HepG2 (cell line): Measurements from ENCODE around the gene UBAP2L. TPM values are rescaled to one million over a fixed set of nuclear protein-coding genes. Genes with fewer than 3 reads are reported as not detected.

Experiments
- ATAC-seq: fragments of 200-7000 bp; cut with Tn5 transposase; 3 replicates; pipeline ENCODE4 v1.9.1; 2020; ENCODE audit warnings: mild to moderate bottlenecking, moderate library complexity
- BruUV-seq: library from RNA; stranded (reverse); fragments of 400-500 nt; replicated peaks from 2 replicates; lab custom pipeline; 2021; lab: Mats Ljungman, UMichigan
- CTCF ChIA-PET: fragments of 300-600 bp; formaldehyde crosslinking; extraction: SDS; loops from one replicate; lab custom pipeline; 2021; ENCODE audit warnings: low total read pairs, inconsistent platforms, low intra/inter-chr PET ratio; lab: Yijun Ruan, JAX
- POLR2A ChIA-PET: fragments of 350-600 bp; sonication (Branson Sonifier 250); formaldehyde crosslinking; loops from one replicate; lab custom pipeline; 2020; ENCODE audit warnings: antibody characterized with exemption, inconsistent platforms; lab: Yijun Ruan, JAX
- DNase-seq: peaks from one replicate; pipeline ENCODE4 v3.0.0-alpha.2; 2015; ENCODE audit warnings: low spot score
- FAIRE-seq: peaks from 3 replicates; lab custom pipeline; 2011; peaks lifted over from hg19 to GRCh38; lab: Jason Lieb, UNC
- H2AFZ ChIP-seq: one replicate; pipeline ENCODE4 v1.6.1; 2011; ENCODE audit warnings: low read length, inconsistent platforms
- H3K27ac ChIP-seq: fragments of 300-600 bp; 3 replicates; pipeline ENCODE4 v1.8.0; 2011; ENCODE audit warnings: mixed run types, mild to moderate bottlenecking, mixed read lengths, low read length, inconsistent platforms; ENCODE audit not compliant: insufficient read depth; ENCODE audit errors: extremely low read length
- H3K27me3 ChIP-seq, 2 experiments: fragments of 200-600 bp in 1 of 2; 2 replicates in 1 of 2; 3 replicates in 1 of 2; pipeline versions ENCODE4 v1.6.0 to v1.8.0; 2011; ENCODE audit warnings: low read length in 2 of 2, mild to moderate bottlenecking in 2 of 2, moderate library complexity in 2 of 2, inconsistent platforms in 1 of 2; ENCODE audit not compliant: insufficient read depth in 2 of 2, control insufficient read depth in 1 of 2
- H3K36me3 ChIP-seq, 2 experiments: fragments of 200-600 bp in 1 of 2; replicated peaks in 1 of 2; 2 replicates in 1 of 2; 3 replicates in 1 of 2; pipeline versions ENCODE4 v1.5.1 to v1.8.0; 2011; ENCODE audit warnings: low read length in 2 of 2, inconsistent platforms in 1 of 2; ENCODE audit not compliant: insufficient read depth in 2 of 2, control insufficient read depth in 1 of 2
- H3K4me1 ChIP-seq: 2 replicates; pipeline ENCODE4 v1.5.1; 2012; ENCODE audit warnings: low read length, inconsistent platforms; ENCODE audit not compliant: insufficient read depth
- H3K4me2 ChIP-seq: 2 replicates; pipeline ENCODE4 v1.6.0; 2011; ENCODE audit warnings: low read depth, low read length, inconsistent platforms
- H3K4me3 ChIP-seq, 3 experiments: fragments of 200-600 bp in 1 of 3; sonication (generic), shearing (Covaris generic) in 1 of 3; replicated peaks in 1 of 3; 2 replicates each; pipeline ENCODE4 v1.5.1; 2011 to 2016; ENCODE audit warnings: low read length in 3 of 3, inconsistent platforms in 2 of 3, low read depth in 2 of 3, mild to moderate bottlenecking in 2 of 3, control low read depth in 1 of 3, mixed read lengths in 1 of 3; ENCODE audit not compliant: insufficient read depth in 1 of 3
- H3K79me2 ChIP-seq: one replicate; pipeline ENCODE4 v1.6.1; 2011; ENCODE audit warnings: low read length, inconsistent platforms; ENCODE audit not compliant: insufficient read depth
- H3K9ac ChIP-seq: 2 replicates; pipeline ENCODE4 v1.6.0; 2011; ENCODE audit warnings: mild to moderate bottlenecking, low read depth, low read length, inconsistent platforms; ENCODE audit not compliant: insufficient read depth
- H3K9me3 ChIP-seq: 2 replicates; pipeline ENCODE4 v1.5.1; 2012; ENCODE audit warnings: mild to moderate bottlenecking, low read length
- H4K20me1 ChIP-seq: 2 replicates; pipeline ENCODE4 v1.6.0; 2011; ENCODE audit warnings: inconsistent platforms, mild to moderate bottlenecking, low read length, moderate library complexity; ENCODE audit not compliant: insufficient read depth
- DNMT1 ChIP-seq: sonication (generic); formaldehyde crosslinking; IDR thresholded peaks from 2 replicates; pipeline ENCODE4 v1.5.1; 2020; ENCODE audit warnings: mild to moderate bottlenecking, missing genetic modification reagents
- ETV5 ChIP-seq: IDR thresholded peaks from 2 replicates; pipeline ENCODE4 v1.6.1; 2018; ENCODE audit warnings: missing biosample characterization, missing genetic modification reagents, inconsistent platforms, borderline replicate concordance
- MAFK ChIP-seq, 2 experiments: IDR thresholded peaks in 1 of 2; conservative IDR thresholded peaks in 1 of 2; 2 replicates each; pipeline ENCODE4 v1.6.1; 2011; ENCODE audit warnings: improper control_type of control experiment in 2 of 2, low read length in 2 of 2
- MBD4 ChIP-seq: IDR thresholded peaks from 2 replicates; pipeline ENCODE4 v1.6.1; 2012; ENCODE audit warnings: low read length, inconsistent platforms, borderline replicate concordance
- MEIS2 ChIP-seq: sonication (generic); formaldehyde crosslinking; IDR thresholded peaks from 2 replicates; pipeline ENCODE4 v1.9.0; 2021; ENCODE audit warnings: mild to moderate bottlenecking, missing genetic modification reagents
- NPAS2 ChIP-seq: sonication (generic); formaldehyde crosslinking; IDR thresholded peaks from 2 replicates; pipeline ENCODE4 v1.8.0; 2022; ENCODE audit warnings: mild to moderate bottlenecking, missing genetic modification reagents, borderline replicate concordance
- SRSF9 ChIP-seq: fragments of 200-400 bp; formaldehyde crosslinking; IDR thresholded peaks from 2 replicates; pipeline ENCODE4 v1.6.1; 2018; ENCODE audit warnings: borderline replicate concordance, mild to moderate bottlenecking, low read depth, low read length; ENCODE audit not compliant: insufficient read depth, poor library complexity, severe bottlenecking
- TBP ChIP-seq: sonication (generic); formaldehyde crosslinking; IDR thresholded peaks from 2 replicates; pipeline ENCODE4 v1.5.0; 2020; ENCODE audit warnings: missing genetic modification reagents
- WGBS: methylation state at CpG from one replicate; pipeline ENCODE4 v1.1.6; 2017; ENCODE audit warnings: low lambda C conversion rate; 5-methylcytosine and 5-hydroxymethylcytosine counted together
- in situ Hi-C: cut with HindIII; loops from 2 replicates; pipeline ENCODE4 v1.10.0; 2017; ENCODE audit warnings: low pct_unique_long_range_greater_than_20kb; ENCODE audit not compliant: extremely low pct_ligation_motif_present
- intact Hi-C: fragments of 100-400 bp; cut with micrococcal nuclease; formaldehyde crosslinking; loops from one replicate; pipeline ENCODE4 v1.10.0; 2022; ENCODE audit not compliant: unreplicated experiment
- polyA plus RNA-seq, 8 experiments: library from polyadenylated mRNA; depleted of rRNA in 3 of 8; stranded (reverse) in 7 of 8; unstranded in 1 of 8; fragments of >200 nt; fragmentation: Illumina TruSeq in 4 of 8; extraction: Trizol in 4 of 8; gene quantifications; 2 replicates each; pipeline versions ENCODE4 v1.2.1 to v1.2.3, GENCODE V29; 2011 to 2016; ENCODE audit warnings: low read depth in 4 of 8, missing spikeins in 1 of 8, mixed read lengths in 1 of 8; ENCODE audit not compliant: insufficient read depth in 1 of 8
- total RNA-seq, 5 experiments: library from RNA; depleted of rRNA; stranded (reverse); fragments of >200 nt; fragmentation: Illumina TruSeq; extraction: Trizol; gene quantifications; 2 replicates each; pipeline ENCODE4 v1.2.3, GENCODE V29; 2016; ENCODE audit warnings: low read depth in 1 of 5
- TF ChIP-seq, protein P1 (sequence below): sonication (generic); formaldehyde crosslinking; IDR thresholded peaks from 2 replicates; pipeline ENCODE4 v1.9.0; 2021; ENCODE audit warnings: missing genetic modification reagents, mild to moderate bottlenecking, borderline replicate concordance
- TF ChIP-seq, protein P2 (sequence below): IDR thresholded peaks from 2 replicates; pipeline ENCODE4 v1.6.1; 2018; ENCODE audit warnings: missing genetic modification reagents

The UBAP2L gene
- total and polyA plus RNA-seq, 2 of the 13 experiments (the other 11 are each of a cell fraction or from before 2014, with no cell fraction given) = 74.2 to 159 TPM

DNA sequence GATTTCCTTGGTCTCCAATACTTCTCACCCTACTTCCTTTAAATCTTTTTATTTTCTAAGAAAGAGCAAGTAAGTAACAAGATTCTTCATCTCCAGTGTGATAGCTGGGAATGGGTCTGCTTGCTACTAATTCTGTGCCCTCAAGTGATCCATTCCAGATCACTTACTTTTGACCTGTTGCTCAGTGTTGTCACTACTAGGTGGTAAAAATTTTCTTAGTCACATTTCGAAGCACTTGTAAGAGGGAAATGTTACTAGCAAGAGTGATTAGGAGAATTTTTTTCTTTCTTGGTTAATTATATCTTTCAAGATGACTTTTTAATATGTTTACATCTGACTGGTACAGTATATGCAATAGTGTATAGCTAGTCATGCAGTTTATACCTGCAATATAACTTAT is 2.2 kb downstream of the UBAP2L start:
- WGBS = 84% methylated on average over 1 of the region's 1 CpG
- H3K27ac ChIP-seq = no peak overlapping the region
- no peaks in the 10 kb centered on the region; a peak in 1 of 5 replicates for H3K27me3 ChIP-seq
- in situ Hi-C loops = no loop called here
- intact Hi-C loops = no loop called here
- H3K4me3 ChIP-seq = peak overlapping the region; percentile 5 to 89 (median 13); a peak in 3 of 6 replicates
- no peaks in the 10 kb centered on the region for H3K9me3 ChIP-seq
- H2AFZ ChIP-seq = no peak overlapping the region
- H3K4me2 ChIP-seq = peak overlapping the region; percentile 76
- no TSS peak for BruUV-seq
- H3K36me3 ChIP-seq = peaks cover 10 to 41% of the 10 kb centered on the region in 2 experiments
- H3K79me2 ChIP-seq = peaks cover 87% of the 10 kb centered on the region
- ATAC-seq = no peak
- ChIA-PET POLR2A (interaction anchor here (0.9 to 1.2 kb wide), 4 partner anchors 8 to 112 kb away, joined by 3 read pairs; no protein-coding TSS in a partner anchor), CTCF (no interaction called here)
- peaks cover 75% of the 10 kb centered on the region for H3K4me1 ChIP-seq
- no peak for DNase-seq
- peaks cover 28% of the 10 kb centered on the region for H4K20me1 ChIP-seq
- no peak for FAIRE-seq
- no peak for TF ChIP-seq TBP (CRISPR knock-in tag)
- no peak for TF ChIP-seq MBD4
- TF ChIP-seq, protein P1, sequence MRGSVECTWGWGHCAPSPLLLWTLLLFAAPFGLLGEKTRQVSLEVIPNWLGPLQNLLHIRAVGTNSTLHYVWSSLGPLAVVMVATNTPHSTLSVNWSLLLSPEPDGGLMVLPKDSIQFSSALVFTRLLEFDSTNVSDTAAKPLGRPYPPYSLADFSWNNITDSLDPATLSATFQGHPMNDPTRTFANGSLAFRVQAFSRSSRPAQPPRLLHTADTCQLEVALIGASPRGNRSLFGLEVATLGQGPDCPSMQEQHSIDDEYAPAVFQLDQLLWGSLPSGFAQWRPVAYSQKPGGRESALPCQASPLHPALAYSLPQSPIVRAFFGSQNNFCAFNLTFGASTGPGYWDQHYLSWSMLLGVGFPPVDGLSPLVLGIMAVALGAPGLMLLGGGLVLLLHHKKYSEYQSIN (CRISPR knock-in tag) = no peak
- TF ChIP-seq SRSF9 = no peak
- no peak for TF ChIP-seq DNMT1 (CRISPR knock-in tag)
- no peak for TF ChIP-seq MAFK (conservative IDR thresholded peaks at IDR 0.05 in 1 of 2, IDR thresholded peaks at IDR 0.05 in 1 of 2; ENCODE audit: low read length in 2 of 2)
- TF ChIP-seq, protein P2, sequence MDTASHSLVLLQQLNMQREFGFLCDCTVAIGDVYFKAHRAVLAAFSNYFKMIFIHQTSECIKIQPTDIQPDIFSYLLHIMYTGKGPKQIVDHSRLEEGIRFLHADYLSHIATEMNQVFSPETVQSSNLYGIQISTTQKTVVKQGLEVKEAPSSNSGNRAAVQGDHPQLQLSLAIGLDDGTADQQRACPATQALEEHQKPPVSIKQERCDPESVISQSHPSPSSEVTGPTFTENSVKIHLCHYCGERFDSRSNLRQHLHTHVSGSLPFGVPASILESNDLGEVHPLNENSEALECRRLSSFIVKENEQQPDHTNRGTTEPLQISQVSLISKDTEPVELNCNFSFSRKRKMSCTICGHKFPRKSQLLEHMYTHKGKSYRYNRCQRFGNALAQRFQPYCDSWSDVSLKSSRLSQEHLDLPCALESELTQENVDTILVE (CRISPR knock-in tag) = no peak
- TF ChIP-seq MEIS2 (CRISPR knock-in tag) = no peak
- TF ChIP-seq ETV5 (CRISPR knock-in tag) = no peak
- no peak for TF ChIP-seq NPAS2 (CRISPR knock-in tag)
- no peak overlapping the region for H3K9ac ChIP-seq
